Suppressor macrophage treated with lipopolysaccharide for 4 hours (primary cell): ENCODE results near the gene BAZ2B.
A peak's percentile ranks its signal among the peaks of the same experiment; 100 is the strongest.

Experiments
- DNase-seq: peaks from one replicate; pipeline ENCODE4 v3.0.0-alpha.2; 2020

Gene BAZ2B

GRCh38 chr2:159525012-159525411 is 91.3 kb downstream of the BAZ2B start:
- no peak for DNase-seq

GRCh38 chr2:159521272-159521671 is 95.1 kb downstream of the BAZ2B start:
- no peak for DNase-seq

- DNase-seq, result no peak
Measured at GRCh38 chr2:159518321-159519005, 97.9 kb downstream of the BAZ2B start.

DNA sequence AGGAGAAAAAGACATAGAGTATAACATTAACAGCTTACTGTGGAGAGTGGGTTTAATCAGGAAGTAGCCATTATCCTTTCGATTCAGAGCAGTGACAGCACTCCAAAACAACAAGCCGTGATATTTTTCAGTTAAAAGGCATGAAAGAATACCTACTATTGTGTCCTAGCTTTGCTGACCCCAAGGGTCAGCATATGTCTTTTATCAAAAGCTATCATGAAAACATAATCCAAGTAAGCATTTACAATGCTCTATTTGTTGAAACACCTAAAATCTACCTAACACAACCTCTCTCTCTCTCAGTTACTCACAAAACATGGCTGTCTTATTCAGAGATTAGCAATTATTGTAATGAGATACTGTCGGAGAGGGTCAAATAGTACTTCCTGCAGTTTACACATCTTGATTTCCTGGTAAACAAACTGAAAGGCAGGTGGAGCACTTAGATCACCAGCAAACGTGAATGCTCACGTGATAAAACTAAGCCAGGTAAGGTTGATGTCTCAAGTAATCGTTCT is 100.0 kb downstream of the BAZ2B start:
- peak; percentile 54 for DNase-seq

GRCh38 chr2:159515441-159515840 is 100.9 kb downstream of the BAZ2B start:
- DNase-seq, result peak; percentile 26

DNA sequence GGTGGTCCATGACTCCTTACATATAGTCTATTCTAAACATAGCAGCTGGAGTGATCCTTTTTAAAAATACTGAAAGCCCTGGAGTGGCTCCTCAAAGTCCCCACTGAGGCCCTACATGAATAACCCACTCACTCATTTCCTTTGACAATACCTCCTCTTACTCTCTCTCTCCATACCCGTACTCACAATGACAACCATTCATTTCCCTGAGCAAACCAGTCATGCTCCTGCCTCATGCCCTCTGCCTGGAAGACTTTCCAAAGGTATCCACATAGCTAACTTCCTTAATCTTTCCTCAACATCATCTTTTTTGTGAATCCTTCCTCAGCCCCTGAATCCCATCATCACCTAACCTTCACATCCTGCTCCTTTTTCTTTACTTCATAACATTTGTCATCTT is 102.6 kb downstream of the BAZ2B start:
- no peak for DNase-seq

- no peak for DNase-seq
Measured at GRCh38 chr2:159508140-159508539, 108.2 kb downstream of the BAZ2B start.

DNA sequence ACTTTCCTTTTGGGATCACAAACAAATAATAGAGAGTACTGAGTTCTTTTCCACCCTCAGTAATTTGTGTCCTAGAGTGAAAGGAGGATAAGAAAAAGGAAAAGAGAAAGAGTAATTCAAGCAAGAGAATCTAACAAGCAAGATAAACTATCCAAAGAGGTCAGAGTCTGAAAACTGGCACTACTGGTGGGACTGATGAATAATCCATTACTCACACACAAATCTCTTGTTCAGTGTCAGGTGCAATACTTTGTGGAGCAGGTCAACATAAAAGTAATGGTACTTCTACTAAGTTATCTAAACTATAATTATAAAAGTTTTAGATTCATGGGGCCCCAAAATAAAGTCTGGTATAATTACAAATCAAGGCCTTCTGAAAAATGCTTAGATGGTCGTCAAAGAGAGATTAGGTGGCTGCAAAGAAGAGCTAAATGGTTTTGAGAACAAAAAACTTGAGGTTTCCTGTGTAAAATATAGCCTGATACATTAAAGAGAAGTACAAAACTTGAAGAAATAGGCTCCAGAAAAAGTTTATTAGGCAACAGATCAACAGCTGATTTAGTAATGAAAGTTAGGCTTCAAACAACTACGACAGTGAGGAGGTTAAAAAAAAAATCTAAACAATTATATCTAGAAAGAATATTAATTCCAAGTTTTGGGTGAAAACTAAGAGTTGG is 109.4 kb downstream of the BAZ2B start:
- DNase-seq, result no peak

DNA sequence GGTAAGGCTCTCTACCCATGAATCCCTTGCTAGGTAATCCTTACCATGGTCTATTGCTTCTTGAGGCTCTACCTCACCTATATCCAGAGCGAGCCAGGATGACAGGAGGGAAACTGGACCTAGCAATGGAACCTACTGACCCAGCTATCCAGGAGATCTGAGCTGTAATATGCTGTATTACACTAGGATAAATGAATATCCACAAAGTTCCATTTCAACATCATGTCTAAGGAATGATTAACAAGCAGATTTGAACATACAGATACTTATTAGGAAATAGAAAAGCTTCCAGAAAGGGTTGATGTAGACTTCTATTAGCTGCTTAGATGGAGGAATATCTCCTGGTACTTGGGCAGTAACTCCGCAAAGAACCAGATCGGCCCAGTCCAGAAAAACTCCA is 110.1 kb downstream of the BAZ2B start:
- no peak for DNase-seq

- no peak for DNase-seq
Measured at GRCh38 chr2:159505196-159505595, 111.2 kb downstream of the BAZ2B start.

DNA sequence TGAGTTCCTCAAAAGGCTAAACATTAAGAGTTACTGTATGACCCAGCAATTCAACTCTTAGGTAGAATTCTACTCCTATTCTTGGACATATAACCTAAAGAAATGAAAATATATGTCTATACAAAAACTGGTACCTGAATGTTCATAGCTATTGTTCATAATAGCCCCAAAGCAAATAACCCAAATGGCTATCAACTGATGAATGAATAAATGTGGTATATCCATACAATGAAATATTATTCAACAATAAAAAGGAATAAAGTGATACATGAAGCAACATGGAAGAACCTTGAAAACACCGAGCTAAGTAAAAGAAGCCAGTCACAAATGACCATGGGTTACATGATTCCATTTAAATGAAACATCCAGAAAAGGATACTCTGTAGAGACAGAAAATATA is 114.6 kb downstream of the BAZ2B start:
- no peak for DNase-seq

GRCh38 chr2:159497847-159498246 is 118.5 kb downstream of the BAZ2B start:
- DNase-seq, result no peak

DNA sequence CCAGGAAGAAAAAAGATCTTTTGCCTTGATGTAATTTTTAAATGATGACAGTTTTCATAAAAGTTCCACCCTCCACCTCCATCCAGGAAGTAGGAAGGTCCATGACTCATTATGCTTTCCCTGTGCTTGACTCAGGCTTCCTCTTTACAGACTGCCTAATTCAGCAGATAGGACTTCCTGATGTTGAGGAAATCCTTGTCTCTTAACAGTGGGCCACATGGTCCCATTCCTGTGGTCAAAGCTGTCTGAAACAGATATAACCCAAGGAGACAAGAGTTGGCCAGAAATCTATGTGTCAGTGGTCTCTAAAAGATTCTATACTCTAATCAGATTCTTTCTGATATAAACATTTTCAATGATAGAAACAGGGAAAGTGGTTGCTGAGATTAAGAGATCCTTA is 119.1 kb downstream of the BAZ2B start:
- DNase-seq, result peak; percentile 88

DNA sequence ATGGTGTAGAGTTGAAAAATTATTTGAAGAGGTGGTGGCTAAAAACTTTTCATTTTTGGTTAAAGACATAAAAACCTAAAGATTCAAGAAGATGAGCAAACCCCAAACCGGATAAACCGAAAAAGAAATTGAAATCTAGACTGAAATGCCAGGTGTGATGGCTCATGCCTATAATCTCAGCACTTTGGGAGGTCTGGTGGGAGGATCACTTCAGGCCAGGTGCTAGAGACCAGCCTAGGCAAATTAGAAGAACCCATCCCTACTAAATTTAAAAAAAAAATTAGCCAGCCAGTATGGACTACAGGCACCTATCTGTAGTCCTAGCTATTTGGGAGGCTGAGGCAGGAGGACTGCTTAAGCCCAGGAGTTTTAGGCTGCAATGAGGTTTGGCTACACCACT is 126.9 kb downstream of the BAZ2B start:
- DNase-seq, result no peak

DNA sequence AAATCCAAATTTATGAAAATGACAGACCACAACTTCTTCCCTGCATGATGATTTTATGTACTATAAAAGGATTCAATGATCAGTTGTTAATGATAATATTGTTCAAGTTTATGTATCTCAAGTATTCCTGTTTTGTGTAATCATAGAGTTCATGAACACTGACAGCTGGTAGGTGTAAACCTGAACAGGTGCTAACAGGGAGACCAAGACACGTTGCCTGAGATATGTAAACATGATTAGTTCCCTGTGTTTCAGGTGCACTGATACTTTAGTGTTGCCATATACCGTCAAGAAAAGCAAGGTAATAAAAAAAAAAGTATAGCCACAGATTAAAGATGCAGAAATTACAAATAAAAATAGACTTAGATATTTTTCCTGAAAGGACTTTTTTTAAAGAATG is 131.8 kb downstream of the BAZ2B start:
- no peak for DNase-seq

- DNase-seq, result no peak
Measured at GRCh38 chr2:159476329-159476728, 140.0 kb downstream of the BAZ2B start.

- no peak for DNase-seq
Measured at GRCh38 chr2:159475793-159476192, 140.6 kb downstream of the BAZ2B start.

- DNase-seq, result no peak
Measured at GRCh38 chr2:159471340-159471739, 145.0 kb downstream of the BAZ2B start.

DNA sequence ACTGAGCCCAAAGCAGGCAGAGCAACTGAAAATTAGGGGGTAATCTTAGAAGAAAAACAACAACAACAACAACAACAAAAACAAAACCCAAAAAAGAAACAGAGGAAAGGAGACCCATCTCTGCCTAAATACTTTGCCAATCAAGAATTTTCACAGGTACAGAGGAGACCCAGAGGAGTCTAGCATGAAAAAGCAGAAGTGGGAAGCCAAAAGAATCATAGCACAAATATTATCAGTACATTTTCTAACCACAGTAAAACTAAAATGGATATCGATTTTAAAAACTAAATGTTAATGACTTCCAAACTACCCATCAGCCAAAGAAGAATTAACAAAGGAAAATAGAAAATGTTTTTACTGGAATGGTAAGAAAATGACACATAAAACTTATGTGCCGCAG is 148.1 kb downstream of the BAZ2B start:
- DNase-seq, result no peak

DNA sequence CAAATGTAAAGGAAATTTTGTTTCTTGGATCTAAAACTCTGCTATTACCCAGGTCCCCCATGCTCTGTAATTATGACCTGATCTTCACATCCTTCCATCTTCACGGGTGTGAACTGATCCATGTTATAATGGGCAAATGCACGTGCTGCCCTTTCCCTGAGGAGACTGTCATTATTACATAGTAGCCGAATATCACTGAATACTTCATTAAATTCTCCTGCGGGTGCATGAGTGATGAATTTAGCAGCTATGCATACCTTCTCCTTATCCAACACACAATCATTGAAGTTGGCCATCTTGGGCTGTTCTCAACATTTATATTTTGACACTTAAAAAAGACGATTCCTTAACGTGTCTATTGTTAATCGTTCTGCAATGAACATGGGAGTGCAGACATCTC is 153.4 kb downstream of the BAZ2B start:
- DNase-seq, result no peak

DNA sequence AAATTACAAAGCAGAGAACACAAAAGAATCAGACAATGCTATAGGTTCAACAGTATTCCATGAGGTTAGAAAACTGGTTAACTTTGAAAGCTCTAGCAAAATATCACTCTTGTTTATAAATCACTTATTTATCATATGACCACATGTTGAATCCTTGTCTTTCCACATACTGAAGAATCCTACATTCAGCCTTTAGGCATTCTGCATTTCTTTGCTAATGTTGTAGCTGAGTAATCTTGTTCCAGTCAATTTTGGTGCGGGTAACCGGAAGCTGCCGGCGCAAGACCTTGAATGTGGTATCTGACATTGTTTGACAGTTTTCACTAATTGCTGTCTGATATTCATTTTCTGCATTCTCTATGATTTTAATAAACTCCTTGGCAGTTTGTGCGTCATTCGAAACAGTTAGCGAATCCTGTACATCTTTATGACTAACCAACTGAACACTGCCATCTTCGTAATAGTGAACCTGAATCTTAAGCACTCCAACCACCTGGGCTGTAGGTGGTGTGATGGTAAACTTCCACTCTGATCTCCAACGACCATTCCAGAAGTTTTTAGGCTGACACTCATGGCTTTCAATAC is 154.1 kb downstream of the BAZ2B start:
- no peak for DNase-seq

DNA sequence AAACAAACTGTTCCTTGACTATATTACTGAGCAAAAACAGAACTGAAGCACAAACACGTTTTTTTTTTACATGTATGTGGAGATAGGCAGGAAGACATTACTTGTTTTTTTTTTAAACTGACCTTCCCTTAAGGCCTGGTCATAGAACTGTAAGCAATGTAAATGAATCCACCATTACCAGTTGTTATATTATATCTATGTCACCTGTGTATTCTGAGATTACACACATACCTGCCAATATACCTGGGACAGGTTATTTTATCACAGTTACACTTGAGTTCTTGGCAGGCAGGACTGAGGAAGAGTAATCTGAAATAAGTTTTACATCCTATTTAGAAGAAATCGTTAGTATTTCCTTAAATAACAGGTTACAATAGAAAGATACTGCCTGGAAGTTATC is 155.3 kb downstream of the BAZ2B start:
- DNase-seq, result no peak

DNA sequence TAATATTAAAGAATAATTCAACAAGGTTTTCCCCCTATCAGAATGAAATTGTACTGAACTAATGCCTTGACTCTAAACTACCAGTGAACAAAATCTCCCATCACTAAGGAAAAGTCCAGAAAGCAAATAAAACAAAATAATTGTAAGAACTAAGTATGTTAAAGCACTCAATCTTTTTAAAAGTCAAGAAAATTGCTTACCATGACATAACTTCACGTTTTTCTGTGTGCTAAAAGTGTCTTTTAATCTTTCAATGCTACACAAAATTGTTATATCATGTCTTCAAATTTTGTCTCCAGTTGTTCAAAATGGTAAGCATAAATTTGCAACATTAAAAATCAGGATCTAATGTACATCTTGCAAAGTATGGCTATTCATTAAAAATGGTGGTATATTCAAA is 156.1 kb downstream of the BAZ2B start:
- DNase-seq, result no peak

- DNase-seq, result no peak
Measured at GRCh38 chr2:159459279-159459678, 157.1 kb downstream of the BAZ2B start.
